Muscle of back (tissue), 13 donors: ENCODE measurements around the gene SF3B4. TPM values are rescaled to one million over a fixed set of nuclear protein-coding genes. Genes with fewer than 3 reads are reported as not detected.
"Not testable (repeated sequence)": the region's sequence is repeated elsewhere in the genome, so short reads cannot be mapped to it uniquely, and the experiment has no call there.

ENCODE experiments used
- DNase-seq, 3 donors: peaks; one replicate each; pipeline versions ENCODE4 v3.0.0 to v3.0.0-alpha.2; 2013
- long read RNA-seq, 9 donors: transcript quantifications; one replicate each; lab custom pipeline, GENCODE V29; 2026
- polyA plus RNA-seq, 10 donors: library from polyadenylated mRNA; unstranded; fragments of 120-200 nt; gene quantifications; one replicate each; pipeline ENCODE4 v1.2.1, GENCODE V29; 2013; ENCODE audit not compliant: insufficient read length in 10 of 10

Gene SF3B4, protein sequence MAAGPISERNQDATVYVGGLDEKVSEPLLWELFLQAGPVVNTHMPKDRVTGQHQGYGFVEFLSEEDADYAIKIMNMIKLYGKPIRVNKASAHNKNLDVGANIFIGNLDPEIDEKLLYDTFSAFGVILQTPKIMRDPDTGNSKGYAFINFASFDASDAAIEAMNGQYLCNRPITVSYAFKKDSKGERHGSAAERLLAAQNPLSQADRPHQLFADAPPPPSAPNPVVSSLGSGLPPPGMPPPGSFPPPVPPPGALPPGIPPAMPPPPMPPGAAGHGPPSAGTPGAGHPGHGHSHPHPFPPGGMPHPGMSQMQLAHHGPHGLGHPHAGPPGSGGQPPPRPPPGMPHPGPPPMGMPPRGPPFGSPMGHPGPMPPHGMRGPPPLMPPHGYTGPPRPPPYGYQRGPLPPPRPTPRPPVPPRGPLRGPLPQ
- 10 to 100 TPM; 35.8 to 52.0 (median 41.4) TPM for polyA plus RNA-seq
- long read RNA-seq, donor 1, transcript SF3B4-201 (6 exons, 2,085 nt) = major isoform, 23 of 29 reads
- long read RNA-seq, donor 1, partial matches to known transcripts = 6 of 29 reads
- long read RNA-seq, donor 1, other reads (novel, unspliced or antisense) = 0 of 29 reads
- long read RNA-seq, donor 2, transcript SF3B4-201 (6 exons, 2,085 nt) = major isoform, 10 of 15 reads
- long read RNA-seq, donor 2, partial matches to known transcripts = 5 of 15 reads
- long read RNA-seq, donor 2, other reads (novel, unspliced or antisense) = 0 of 15 reads
- long read RNA-seq, donor 3 = 0 reads
- long read RNA-seq, donor 4, transcript SF3B4-201 (6 exons, 2,085 nt) = major isoform, 6 of 6 reads
- long read RNA-seq, donor 4, partial matches to known transcripts = 0 of 6 reads
- long read RNA-seq, donor 4, other reads (novel, unspliced or antisense) = 0 of 6 reads
- long read RNA-seq, donor 5, transcript SF3B4-201 (6 exons, 2,085 nt) = major isoform, 18 of 43 reads
- long read RNA-seq, donor 5, partial matches to known transcripts = 25 of 43 reads
- long read RNA-seq, donor 5, other reads (novel, unspliced or antisense) = 0 of 43 reads
- long read RNA-seq, donor 6, transcript SF3B4-201 (6 exons, 2,085 nt) = major isoform, 20 of 20 reads
- long read RNA-seq, donor 6, partial matches to known transcripts = 0 of 20 reads
- long read RNA-seq, donor 6, other reads (novel, unspliced or antisense) = 0 of 20 reads
- long read RNA-seq, donor 7, transcript SF3B4-201 (6 exons, 2,085 nt) = major isoform, 11 of 16 reads
- long read RNA-seq, donor 7, partial matches to known transcripts = 5 of 16 reads
- long read RNA-seq, donor 7, other reads (novel, unspliced or antisense) = 0 of 16 reads
- long read RNA-seq, donor 8, transcript SF3B4-201 (6 exons, 2,085 nt) = major isoform, 12 of 12 reads
- long read RNA-seq, donor 8, partial matches to known transcripts = 0 of 12 reads
- long read RNA-seq, donor 8, other reads (novel, unspliced or antisense) = 0 of 12 reads
- long read RNA-seq, donor 9, partial matches to known transcripts = 0 of 2 reads
- long read RNA-seq, donor 9, other reads (novel, unspliced or antisense) = 0 of 2 reads

DNA sequence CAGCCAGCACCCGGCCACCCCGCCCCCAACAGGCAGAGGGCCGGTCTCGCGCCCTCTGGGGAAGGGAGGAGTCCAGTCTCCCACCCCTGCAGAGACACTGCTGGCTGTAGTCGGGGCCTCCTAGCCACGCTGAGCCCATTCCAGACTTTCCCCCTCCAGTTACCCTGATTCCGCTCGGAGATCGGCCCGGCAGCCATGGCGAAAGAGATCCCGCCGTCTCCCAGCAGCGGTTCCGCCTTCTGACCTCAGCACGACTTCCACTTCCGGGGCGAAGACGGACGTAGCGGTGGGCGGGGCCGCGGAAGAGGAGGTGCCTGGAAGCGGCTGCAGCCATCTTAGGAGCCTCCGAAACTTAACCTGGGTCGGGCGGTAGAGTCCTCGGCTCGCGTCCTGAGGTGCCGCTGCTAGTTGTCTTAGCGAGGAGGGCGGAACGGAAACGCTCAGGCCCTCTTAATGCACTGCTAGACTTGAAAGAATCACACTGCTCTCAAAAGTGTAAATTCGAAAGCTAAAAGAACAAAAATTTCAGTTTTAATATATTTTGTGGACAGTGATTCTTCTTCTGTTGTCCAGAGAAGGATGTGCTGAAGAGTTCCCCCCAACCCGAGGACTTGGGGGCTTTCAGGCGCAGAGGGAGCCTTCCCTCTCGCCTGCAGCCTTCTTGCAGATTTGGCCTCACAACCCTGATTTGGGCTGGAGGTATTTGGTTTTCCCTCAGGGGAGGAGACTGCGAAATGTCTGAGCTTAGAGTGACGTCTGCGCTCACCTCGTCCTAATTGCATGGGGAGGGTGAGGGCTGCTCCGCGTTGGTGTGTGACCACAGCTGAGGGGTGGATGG is at the start of gene SF3B4:
Gene SF3B4 (minus strand): TSS at position 241 of the 838 bp plus-strand sequence. CDS start 44 bp downstream, at position 197.
- DNase-seq = peak; percentile 93 to 99 (median 97)

DNA sequence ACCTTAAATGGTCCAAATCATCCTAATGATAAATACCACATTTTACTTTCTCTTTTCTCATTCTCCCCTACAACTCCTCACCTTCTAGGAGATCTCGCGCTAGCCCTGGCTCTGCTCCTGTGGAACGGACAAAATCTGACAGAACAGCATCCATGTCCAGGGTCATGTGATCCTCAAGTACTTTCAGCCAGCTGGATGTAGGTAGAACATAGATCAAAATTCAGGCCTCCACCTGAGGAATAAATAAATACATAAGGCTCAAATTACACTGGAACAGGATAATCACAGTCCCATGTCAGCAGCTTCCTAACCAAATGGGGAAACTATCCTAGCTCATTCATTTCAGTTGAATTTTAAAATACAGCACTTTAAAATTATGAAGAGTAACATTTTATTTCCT is 49.7 kb upstream of the SF3B4 start:
- DNase-seq = no peak

DNA sequence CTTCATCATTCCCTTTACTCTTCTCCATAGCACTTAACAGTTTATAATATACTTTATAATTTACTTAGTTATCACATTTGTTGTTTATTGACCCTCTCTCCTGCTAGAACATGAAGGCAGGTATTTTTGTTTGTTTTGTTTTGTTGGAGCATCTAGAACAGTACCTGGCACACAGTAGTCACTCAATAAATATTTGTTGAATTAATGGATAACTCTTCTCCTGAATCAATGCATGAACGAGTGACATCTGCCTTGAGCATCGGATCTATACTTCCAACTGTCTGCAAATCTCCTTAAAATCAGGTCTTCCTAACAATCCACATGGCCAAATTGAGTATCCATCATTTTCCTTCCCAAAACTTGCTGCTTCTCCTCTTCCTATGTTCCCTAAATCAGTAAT is 44.9 kb upstream of the SF3B4 start:
- no peak for DNase-seq

DNA sequence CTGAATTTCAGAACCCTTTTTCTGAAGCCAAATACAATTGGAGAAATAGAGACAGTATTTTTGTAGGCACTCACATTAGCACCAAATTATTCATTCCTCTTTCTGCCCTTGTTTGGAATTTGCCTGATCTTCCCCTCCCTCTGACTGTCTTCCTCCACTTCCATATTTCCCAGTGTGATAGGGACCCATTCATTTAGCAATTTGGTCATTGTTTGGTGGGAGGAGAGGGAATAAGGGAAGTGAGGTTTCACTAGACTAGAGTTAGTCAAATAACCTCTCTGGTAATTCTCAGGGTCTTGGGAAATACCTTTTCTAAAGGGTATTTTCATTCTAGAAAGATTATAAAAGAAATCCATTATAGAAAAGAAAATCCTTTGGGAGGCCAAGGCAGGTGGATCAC is 40.0 kb upstream of the SF3B4 start:
- no peak for DNase-seq

DNA sequence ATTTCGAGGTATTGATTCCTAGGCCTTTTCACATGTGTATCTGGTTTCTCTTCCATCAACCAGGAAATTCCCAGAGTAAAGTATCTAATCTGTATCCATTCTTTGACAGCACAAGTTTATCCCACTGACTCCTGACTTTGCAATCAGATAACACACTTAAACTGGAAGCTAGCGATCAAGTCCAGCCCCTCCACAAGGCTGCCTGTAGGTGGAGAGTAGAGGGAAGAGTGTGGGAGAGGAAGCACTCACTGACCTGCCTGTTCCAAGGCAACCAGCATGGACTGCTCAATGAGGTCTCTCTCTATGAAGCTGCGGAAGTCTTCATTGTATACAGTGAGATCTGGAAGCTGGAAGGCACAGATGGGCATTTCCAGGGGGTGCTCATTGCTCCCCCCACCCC is 39.4 kb upstream of the SF3B4 start:
- DNase-seq = no peak

DNA sequence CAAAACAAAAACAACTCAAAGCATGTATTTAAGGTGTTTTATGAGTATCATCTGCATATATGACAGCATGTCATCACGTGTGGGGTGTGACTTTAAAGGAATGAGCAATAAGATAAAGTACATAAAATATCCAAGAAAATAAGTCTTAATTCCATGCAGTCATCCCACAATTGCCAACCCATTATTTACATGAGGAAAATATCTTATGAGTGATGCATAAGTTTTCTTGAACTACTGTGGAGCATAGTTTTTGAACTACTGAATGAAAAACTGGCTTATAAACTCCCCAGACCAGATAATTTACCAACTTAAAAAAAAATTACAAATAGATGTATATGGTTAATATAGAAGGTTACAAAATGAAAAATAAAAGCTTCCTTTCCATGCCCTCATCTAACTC is 38.8 kb upstream of the SF3B4 start:
- DNase-seq = no peak

DNA sequence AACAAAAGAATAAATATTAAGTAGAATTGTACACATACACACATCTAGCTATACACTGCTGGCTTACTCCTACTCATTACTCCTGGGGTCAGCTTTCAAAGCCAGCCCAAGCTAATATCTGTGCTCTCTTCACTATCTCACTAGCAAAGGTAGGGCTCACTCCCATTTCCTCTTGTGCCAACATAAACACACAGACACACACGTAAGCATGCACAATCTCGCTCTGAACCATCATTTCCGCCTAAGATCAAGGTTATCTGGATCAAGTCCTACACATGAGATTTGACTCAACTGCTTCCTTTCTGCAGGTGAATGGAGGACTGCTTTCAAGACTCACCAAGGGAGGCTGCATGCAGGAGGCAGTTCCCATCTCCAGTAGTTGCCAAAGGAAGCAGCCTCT is 37.8 kb upstream of the SF3B4 start:
- DNase-seq = no peak

DNA sequence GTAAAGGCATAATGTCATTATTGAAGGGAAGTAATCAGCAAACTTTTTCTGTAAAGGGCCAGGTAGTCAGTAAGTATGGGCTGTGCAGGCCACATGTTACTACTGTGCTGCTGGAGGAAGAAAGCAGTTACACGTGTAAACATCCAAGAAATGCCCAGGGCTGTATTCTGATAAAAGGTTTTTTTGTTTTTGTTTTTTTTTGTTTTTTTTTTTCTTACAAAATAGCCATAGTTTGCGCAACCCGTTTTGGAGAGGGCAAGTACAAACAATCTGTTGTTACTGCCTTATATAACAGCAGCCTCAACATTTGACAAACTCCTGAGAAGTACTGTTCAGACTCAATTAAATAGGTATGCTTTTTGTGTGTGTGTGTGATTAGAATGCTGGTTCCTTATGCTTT is 35.8 kb upstream of the SF3B4 start:
- no peak for DNase-seq

DNA sequence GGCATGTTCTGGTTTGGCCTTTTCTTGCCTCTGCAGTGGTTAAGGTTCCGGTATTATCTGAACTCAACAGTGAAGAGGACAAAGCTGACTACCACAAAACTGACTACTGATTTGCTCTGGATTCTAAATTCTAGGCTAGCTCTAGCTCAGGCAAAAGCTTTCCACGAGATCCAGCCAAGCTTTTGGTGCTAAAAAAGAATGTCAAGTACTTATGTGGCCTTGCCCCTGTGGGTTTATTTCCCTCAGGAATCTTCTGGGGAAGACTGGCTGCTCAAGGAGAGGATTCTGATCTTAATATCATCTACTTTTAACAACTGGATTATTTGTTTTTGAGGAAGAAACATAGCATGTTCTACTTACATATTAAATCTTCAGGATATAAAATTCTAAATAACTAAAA is 35.1 kb upstream of the SF3B4 start:
- DNase-seq = no peak

DNA sequence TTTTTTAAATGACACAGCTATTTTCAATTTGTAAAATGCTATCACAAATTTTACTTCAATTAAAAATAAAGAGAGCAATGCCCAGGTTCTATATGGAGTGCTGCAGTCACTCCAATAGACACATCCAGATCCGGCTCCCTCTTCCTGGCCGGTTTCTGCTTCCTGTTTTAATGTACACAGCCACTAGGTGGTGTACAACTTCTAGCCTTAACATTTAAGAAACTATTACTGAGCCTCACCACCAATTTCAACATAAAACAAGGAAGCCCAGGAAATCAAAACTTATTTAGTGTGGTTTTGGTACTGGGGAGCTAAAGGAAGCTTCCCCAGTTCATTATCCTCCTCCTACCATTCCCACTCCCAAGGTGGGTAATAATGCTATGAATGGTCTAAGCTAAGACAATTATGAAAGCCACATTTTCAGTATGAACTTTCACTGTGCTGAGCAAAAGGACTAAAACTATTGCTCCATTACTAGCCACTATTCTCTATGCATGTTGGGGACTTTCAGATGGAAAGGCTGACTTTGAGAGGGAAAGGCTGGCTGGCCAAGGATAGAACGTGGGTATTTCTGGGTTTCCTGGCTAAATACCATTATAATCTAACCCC is 34.5 kb upstream of the SF3B4 start:
- DNase-seq = peak; percentile 62 to 85 (median 75)

DNA sequence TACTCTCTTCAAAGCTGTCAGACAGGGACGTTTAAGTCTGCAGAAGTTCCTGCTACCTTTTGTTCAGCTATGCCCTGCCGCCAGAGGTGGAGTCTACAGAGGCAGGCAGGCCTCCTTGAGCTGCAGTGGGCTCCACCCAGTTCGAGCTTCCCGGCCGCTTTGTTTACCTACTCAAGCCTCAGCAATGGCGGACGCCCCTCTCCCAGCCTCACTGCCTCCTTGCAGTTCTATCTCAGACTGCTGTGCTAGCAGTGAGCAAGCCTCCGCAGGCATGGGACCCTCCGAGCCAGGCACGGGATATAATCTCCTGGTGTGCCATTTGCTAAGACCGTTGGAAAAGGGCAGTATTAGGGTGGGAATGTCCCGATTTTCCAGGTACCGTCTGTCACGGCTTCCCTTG is 29.9 kb upstream of the SF3B4 start:
- DNase-seq = not testable (repeated sequence)

DNA sequence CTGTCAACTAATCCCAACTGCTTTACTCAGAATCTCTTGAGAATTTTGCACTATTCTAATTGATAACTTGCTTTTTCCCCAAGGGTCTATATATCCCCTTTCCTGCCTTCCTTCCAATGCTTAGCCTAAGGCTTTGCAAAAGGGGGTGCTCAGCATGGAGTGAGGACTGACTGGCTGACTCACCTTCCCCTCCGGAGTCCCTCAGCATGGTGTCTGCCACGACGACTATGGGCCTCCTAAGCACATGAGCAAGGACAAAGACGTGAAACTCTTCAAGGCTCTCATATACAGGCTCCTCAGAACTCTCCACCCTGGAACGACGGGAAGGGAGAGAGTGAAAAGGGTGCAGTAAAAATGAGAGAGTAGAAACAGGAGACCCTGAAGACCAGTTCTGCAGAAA is 22.3 kb upstream of the SF3B4 start:
- no peak for DNase-seq

DNA sequence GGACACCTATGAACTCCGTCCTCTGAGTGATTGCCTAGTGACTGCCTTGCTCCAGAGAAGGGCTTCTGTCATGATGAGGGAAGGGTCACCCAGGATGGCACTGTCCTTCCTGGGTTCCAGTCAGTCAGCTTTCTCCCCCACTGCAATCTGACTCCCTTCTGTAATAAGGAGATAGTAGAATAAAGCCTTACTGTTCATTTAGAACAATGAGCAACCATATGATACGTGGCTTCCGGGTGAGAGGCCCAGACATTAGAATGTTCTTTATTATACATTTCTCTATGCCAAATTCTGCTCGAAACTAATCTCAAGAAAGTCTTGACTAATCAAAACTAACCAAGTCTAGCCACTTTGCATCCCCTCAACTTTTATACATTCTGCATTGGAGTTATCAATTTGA is 17.6 kb upstream of the SF3B4 start:
- no peak for DNase-seq

DNA sequence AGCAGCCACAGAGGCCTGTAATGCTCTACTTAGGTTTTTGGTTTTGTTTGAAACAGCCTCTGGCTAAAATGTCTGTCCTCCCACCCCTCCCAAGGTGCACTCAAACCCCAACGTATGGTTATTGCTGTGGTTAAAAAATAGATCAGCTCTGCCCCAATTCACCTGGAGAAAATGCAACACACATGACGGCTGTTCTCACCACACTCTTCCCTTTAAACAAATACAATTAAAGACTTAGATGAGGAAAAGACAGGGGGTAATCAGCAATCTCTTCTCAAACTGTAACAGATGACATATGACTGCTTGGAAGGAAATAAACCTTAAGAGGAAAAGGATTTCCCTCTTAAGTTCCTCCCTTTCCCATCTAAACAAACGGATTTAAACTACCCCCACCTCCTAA is 15.3 kb upstream of the SF3B4 start:
- no peak for DNase-seq

DNA sequence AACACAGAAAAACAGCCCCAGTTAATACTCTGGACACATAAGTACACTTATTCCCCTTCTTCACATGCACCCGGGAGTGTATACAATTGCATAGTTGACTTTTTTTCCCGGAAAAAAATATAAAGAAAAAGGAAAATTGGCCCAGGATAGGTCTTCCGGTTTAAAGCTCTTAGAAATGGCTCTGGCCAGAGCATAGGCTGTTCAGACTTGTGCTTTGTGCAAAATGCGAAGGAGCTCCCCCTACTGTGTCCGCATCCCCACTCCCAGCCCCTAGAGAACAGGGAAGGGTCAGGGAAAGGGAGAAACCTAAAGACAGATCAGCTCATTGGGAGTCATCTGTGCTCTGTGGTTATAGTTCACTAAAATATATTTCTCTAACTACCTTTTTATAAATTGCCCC is 14.6 kb upstream of the SF3B4 start:
- DNase-seq = peak in 2 of 3 donors; percentile 46 to 74

DNA sequence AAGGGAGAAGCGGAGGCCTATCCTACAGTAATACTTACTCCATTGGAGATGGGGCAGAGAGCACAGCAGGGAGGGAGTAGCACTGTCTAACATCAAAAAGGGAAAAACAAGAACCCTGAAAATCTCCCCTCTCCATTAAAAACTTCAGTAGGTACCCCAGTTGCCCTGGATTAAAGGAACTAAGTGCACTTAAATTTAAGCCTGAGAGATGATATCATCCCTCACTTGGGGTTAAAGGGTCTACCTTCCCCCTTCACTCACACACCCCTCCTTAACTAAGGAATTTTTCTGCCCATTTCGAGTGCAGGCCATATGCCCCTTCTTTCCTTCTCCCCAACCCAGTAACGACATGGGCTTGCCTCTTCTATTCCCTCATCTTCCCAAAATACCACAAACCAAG is 12.8 kb upstream of the SF3B4 start:
- no peak for DNase-seq

DNA sequence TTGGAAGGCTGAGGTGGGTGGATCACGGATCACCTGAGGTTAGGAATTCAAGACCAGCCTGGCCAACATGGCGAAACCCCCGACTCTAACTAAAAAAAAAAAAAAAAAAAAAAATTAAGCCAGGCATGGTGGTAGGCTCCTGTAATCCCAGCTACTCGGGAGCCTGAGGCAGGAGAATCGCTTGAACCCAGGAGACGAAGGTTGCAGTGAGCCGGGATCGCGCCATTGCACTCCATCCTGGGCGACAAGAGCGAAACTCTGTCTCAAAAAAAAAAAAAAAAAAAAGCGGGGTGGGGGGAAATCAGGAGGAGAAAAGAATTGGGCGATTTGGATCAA is 11.0 kb upstream of the SF3B4 start:
- not testable (repeated sequence) for DNase-seq

DNA sequence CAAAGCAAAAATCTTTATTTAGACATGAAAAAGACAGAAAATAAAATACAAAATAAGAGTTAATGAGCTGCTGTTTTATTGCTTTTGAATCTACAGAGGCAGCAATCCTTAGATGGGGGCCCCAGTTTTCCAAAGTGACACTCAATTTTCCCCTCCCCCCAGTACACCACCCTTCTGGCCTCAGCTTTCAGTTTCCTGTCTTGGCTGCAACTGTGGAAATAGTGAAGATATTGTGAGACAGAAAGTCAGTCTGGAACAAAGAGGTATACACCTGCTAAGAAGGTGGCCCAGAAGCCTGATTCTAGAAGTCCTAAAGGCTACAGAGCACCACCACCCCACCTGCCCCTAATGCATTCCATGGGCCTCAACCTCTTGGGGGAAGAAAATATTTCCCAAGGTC is 10.2 kb upstream of the SF3B4 start:
- DNase-seq = peak in 2 of 3 donors; percentile 59 to 76

DNA sequence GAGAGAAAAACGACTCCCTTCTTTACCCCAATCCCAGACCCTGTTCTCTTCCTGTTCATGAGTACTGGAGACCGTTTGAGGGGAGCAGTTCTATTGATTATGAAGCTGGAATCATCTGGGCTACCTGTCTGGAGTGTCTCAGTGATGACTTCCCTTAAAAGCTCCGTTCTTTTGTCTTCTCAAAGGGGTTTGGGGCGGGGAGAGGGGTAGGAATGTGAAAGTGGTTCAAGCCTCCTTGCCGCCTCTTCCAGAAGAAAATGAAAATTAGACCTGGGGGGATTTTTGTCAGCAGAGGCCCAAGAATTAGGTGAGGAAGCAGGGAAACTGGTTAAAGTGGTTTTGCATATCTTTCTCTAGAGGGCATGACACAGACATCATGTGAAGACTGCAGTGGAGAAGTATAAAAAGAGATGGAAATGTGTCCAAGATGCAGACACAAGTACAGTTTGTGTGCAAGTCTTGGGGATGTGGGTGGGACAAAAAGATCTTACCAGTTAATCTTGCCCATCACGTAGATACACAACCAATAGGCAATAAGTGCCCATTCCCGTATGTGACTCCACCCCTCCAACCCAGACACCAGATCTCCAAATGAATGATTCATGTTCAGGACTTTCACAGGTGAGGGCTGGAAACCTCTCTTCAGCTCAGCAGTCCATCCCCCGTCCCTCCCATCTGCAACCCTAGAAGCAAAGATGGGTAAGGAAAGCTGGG is 9.5 kb upstream of the SF3B4 start:
- peak in 2 of 3 donors; percentile 47 to 63 for DNase-seq
